Mesothelial cell of epicardium (in vitro differentiated cells): Measurements from ENCODE around the gene C16orf78. TPM values are rescaled to one million over a fixed set of nuclear protein-coding genes. Genes with fewer than 3 reads are reported as not detected.

ENCODE experiments used
- DNase-seq, 2 experiments: peaks; one replicate each; pipeline ENCODE4 v3.0.0; 2021; ENCODE audit warnings: low spot score in 2 of 2; ENCODE audit not compliant: unreplicated experiment in 2 of 2
- H3K27ac Mint-ChIP-seq: 2 replicates; pipeline ENCODE4 v1.8.0; 2021; ENCODE audit warnings: mixed read lengths
- H3K27me3 Mint-ChIP-seq: 2 replicates; pipeline ENCODE4 v1.8.0; 2021; ENCODE audit warnings: low read depth, mixed read lengths
- H3K36me3 Mint-ChIP-seq: 2 replicates; pipeline ENCODE4 v1.8.0; 2021; ENCODE audit warnings: mixed read lengths
- H3K4me1 Mint-ChIP-seq: 2 replicates; pipeline ENCODE4 v1.8.0; 2021; ENCODE audit warnings: mixed read lengths
- H3K4me3 Mint-ChIP-seq: 2 replicates; pipeline ENCODE4 v1.8.0; 2021; ENCODE audit warnings: mild to moderate bottlenecking, moderate library complexity, mixed read lengths
- H3K9me3 Mint-ChIP-seq: 2 replicates; pipeline ENCODE4 v1.8.0; 2021; ENCODE audit warnings: mixed read lengths
- CTCF ChIP-seq: fragments of 200-600 bp; sonication (generic); IDR thresholded peaks from one replicate; pipeline ENCODE4 v1.5.0; 2021; ENCODE audit warnings: antibody characterized with exemption; ENCODE audit not compliant: unreplicated experiment
- total RNA-seq: library from RNA; stranded (reverse); gene quantifications from 3 replicates; pipeline ENCODE4 v1.2.1, GENCODE V29; 2021

Gene C16orf78
- total RNA-seq = not detected in 3 replicates

- peaks cover 13% of the 10 kb centered on the region for H3K27me3 Mint-ChIP-seq
These were observed at the start of gene C16orf78 for GRCh38 chr16:49373504-49373903. Gene C16orf78, plus strand, starts transcription at chr16:49373804. Its CDS starts 136 bp downstream, at chr16:49373940.

GRCh38 chr16:49324703-49325102 lies 48.9 kb upstream of the C16orf78 start:
- H3K36me3 Mint-ChIP-seq = no peaks in the 10 kb centered on the region
- TF ChIP-seq CTCF = no peak

More at GRCh38 chr16:49373504-49373903, at the start of gene C16orf78:
- Mint-ChIP-seq H3K27ac (no peak within 1 kb of the TSS), H3K4me1 (no peaks in the 10 kb centered on the region), H3K4me3 (no peak within 1 kb of the TSS), H3K36me3 (no peaks in the 10 kb centered on the region), H3K9me3 (no peaks in the 10 kb centered on the region)
- no peak for DNase-seq
- no peak for TF ChIP-seq CTCF

GRCh38 chr16:49327466-49327865 lies 46.1 kb upstream of the C16orf78 start:
- Mint-ChIP-seq H3K36me3 (no peaks in the 10 kb centered on the region), H3K27ac (no peak overlapping the region), H3K27me3 (peaks cover 20% of the 10 kb centered on the region), H3K9me3 (no peaks in the 10 kb centered on the region), H3K4me1 (no peaks in the 10 kb centered on the region), H3K4me3 (no peak overlapping the region)
- no peak for TF ChIP-seq CTCF
- no peak for DNase-seq

More at GRCh38 chr16:49324703-49325102, 48.9 kb upstream of the C16orf78 start:
- H3K27me3 Mint-ChIP-seq = peaks cover 20% of the 10 kb centered on the region
- peaks cover 10% of the 10 kb centered on the region for H3K9me3 Mint-ChIP-seq
- DNase-seq = no peak
- H3K27ac Mint-ChIP-seq = no peak overlapping the region
- H3K4me3 Mint-ChIP-seq = no peak overlapping the region
- no peaks in the 10 kb centered on the region for H3K4me1 Mint-ChIP-seq

DNA sequence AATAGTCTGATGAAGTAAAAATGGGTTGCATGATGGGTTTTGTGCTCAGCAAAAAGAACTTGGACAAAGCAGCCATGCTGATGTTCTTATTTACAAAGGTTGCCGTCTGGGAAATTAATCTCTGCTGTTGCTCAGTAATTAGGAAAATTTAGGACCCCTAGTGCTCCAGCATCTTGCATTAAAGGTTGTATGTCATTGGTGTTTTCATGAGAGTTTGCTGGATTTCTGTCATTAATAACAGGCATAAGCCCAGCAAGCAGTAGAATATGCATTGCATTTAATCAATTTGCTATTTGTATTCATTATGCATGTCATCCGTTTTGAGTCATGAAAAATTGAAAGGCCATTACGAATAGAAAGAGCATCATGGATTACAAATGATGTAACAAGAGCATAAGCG lies 45.3 kb upstream of the C16orf78 start:
- no peaks in the 10 kb centered on the region for H3K9me3 Mint-ChIP-seq
- no peaks in the 10 kb centered on the region for H3K4me1 Mint-ChIP-seq
- peaks cover 20% of the 10 kb centered on the region for H3K27me3 Mint-ChIP-seq
- no peak overlapping the region for H3K27ac Mint-ChIP-seq
- H3K4me3 Mint-ChIP-seq = no peak overlapping the region
- DNase-seq = no peak
- H3K36me3 Mint-ChIP-seq = no peaks in the 10 kb centered on the region
- TF ChIP-seq CTCF = no peak

DNA sequence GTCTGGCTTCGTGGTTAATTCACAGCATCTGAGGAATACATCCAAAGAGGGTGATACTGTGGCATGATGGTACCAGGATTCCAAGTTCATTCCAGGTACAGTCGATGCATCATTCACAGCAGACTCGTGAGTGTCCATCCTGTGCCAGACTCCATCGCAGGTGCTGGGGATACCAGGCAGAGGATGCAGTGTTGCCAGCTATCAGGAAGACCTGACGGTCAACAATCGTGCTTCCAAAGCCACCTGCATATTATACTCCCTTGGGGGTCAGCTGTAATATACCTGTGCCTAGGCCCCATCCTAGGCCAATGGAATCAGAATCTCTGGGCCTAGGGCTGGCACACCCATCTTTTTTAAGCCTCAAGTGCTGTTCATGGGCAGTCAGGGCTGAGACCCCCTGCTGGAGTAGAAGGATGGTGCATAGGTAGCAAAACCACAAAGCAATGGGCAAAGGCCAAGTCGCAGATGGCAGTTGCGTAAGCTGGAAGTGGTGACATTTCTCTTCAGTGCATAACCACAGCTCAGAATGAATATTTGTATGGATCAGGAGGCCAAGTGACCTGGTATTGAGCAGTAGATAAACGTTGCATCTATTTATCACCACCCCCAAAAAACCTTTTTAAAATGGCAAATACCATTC lies 42.9 kb upstream of the C16orf78 start:
- no peaks in the 10 kb centered on the region for H3K9me3 Mint-ChIP-seq
- DNase-seq = no peak
- H3K27me3 Mint-ChIP-seq = peaks cover 17% of the 10 kb centered on the region
- H3K4me3 Mint-ChIP-seq = no peak overlapping the region
- TF ChIP-seq CTCF = peak; percentile 25
- no peaks in the 10 kb centered on the region for H3K36me3 Mint-ChIP-seq
- no peaks in the 10 kb centered on the region for H3K4me1 Mint-ChIP-seq
- H3K27ac Mint-ChIP-seq = no peak overlapping the region
